CD4-positive, alpha-beta T cell treated with Interleukin-6 at 100 ng/mL for 8 hours (primary cell): ENCODE results near the gene RFC4.
"Not testable (repeated sequence)": the region's sequence is repeated elsewhere in the genome, so short reads cannot be mapped to it uniquely, and the experiment has no call there.

Source experiments
- DNase-seq: peaks from one replicate; pipeline ENCODE4 v3.0.0-alpha.2; 2020; ENCODE audit warnings: mixed read lengths, low spot score

Gene RFC4

GRCh38 chr3:186825294-186825821, 19.1 kb upstream of the RFC4 start:
- DNase-seq = no peak

- no peak for DNase-seq
These were observed 18.3 kb upstream of the RFC4 start for GRCh38 chr3:186824430-186825139.

DNA sequence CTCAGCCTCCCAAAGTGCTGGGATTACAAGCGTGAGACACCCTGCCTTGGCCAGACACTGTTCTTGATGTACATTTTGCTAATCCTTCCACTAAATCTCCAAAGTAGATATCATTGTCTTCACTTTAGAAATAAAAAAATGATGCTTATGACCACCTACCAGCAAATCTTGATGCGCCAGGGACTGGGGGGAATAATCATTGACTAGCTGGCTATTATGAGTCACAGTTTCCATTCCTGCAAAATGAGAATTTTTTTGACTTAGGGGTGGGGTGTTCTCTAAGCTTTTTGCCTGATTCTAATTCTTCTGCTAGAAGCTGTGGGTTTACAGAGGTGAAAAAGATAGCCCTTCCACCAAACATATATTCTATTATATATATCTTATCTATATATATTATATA, 17.1 kb upstream of the RFC4 start:
- DNase-seq = no peak

- DNase-seq = not testable (repeated sequence)
These were observed 16.1 kb upstream of the RFC4 start for GRCh38 chr3:186822388-186822759.

DNA sequence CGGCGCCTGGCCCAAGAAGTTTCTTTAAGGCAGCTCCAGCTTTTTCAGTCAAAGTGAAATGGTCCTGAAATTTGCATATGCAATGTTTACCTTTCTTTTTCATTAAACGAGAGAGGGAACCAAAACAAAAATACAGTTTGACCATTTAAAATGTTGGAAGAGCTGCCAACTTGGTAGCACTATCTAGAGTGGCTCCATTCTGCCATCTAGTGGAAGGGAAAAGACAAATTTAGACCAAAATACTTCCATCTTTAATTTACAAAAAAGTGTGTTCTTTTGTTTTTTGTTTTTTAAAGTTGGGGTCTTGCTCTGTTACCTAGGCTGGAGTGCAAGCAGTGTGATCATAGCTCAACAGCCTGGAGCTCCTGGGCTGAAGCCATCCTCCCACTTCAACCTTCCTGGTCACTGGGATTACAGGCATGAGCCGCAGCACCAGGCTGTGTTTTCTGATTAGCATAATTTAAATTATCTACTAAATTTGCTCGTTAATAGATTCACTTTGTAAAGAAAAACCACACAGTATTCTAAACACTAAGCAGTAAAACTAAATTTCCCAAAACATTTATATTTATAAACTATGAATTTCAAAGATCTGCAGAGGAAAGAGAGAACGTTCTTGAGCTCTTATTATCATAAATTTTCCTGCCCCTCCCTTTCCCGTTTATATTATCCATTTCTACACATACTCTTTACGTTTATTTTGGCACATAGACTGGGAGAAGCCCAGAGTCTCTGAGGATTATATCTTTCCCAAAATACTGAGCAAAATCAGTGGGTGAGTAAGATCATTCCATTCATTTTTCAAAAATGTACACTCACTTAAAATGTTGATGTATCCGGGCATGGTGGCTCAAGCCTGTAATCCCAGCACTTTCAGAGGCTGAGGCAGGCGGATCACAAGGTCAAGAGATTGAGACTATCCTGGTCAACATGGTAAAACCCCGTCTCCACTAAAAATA, 15.4 kb upstream of the RFC4 start:
- peak; percentile 43 for DNase-seq

- DNase-seq = no peak
These were observed 12.7 kb upstream of the RFC4 start for GRCh38 chr3:186818956-186819355.

- no peak for DNase-seq
These were observed 12.2 kb upstream of the RFC4 start for GRCh38 chr3:186818516-186818915.

DNA sequence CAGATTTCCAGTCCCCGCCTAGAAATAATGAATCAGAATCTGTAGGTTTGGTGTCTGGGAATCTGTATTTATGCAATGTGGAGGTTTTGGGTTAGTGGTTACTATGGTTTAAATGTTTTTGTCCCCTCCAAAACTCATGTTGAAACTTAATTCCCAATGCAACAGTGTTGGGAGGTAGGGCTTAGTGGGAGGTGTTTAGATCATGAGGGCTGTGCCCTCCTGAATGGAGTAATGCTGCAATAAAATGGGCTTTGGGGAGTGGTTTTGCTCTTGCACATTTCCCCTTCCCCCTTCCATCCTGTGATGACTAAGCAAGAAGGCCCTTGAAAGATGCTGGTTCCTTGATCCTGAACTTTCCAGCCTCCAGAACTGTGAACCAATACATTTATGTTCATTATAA, 9.2 kb upstream of the RFC4 start:
- DNase-seq = no peak

- no peak for DNase-seq
These were observed 7.8 kb upstream of the RFC4 start for GRCh38 chr3:186814100-186814499.

DNA sequence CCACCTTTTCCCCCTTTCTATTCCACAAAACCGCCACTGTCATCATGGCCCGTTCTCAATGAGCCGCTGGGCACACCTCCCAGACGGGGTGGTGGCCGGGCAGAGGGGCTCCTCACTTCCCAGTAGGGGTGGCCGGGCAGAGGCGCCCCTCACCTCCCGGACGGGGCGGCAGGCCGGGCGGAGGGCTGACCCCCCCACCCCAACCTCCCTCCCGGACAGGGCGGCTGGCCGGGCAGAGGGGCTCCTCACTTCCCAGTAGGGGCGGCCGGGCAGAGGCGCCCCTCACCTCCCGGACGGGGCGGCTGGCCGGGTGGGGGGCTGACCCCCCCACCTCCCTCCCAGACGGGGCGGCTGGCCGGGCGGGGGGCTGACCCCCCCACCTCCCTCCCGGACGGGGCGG, 5.0 kb upstream of the RFC4 start:
- not testable (repeated sequence) for DNase-seq

- DNase-seq = no peak
These were observed 4.2 kb upstream of the RFC4 start for GRCh38 chr3:186810336-186810996.

- no peak for DNase-seq
These were observed 949 bp upstream of the RFC4 start for GRCh38 chr3:186807231-186807630.

DNA sequence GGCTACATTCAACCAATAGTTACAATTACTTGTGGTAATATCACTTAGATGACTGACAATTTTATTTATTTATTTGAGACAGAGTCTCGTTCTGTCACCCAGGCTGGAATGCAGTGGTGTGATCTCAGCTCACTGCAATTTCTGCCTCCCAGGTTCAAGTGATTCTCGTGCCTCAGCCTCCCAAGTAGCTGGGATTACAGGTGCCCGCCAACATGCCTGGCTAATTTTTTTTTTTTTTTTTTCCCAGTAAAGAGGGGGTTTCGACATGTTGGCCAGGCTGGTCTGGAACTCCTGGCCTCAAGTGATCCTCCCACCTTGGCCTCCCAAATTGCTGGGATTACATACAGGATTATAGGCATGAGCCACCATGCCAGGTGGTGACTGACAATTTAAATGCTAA, 2.8 kb downstream of the RFC4 start:
- DNase-seq = not testable (repeated sequence)

- no peak for DNase-seq
These were observed 3.6 kb downstream of the RFC4 start for GRCh38 chr3:186802701-186803100.

- DNase-seq = no peak
These were observed 6.0 kb downstream of the RFC4 start for GRCh38 chr3:186800285-186800684.

GRCh38 chr3:186798239-186798874, 7.9 kb downstream of the RFC4 start:
- no peak for DNase-seq

- DNase-seq = no peak
These were observed 15.9 kb downstream of the RFC4 start for GRCh38 chr3:186790261-186790981.

DNA sequence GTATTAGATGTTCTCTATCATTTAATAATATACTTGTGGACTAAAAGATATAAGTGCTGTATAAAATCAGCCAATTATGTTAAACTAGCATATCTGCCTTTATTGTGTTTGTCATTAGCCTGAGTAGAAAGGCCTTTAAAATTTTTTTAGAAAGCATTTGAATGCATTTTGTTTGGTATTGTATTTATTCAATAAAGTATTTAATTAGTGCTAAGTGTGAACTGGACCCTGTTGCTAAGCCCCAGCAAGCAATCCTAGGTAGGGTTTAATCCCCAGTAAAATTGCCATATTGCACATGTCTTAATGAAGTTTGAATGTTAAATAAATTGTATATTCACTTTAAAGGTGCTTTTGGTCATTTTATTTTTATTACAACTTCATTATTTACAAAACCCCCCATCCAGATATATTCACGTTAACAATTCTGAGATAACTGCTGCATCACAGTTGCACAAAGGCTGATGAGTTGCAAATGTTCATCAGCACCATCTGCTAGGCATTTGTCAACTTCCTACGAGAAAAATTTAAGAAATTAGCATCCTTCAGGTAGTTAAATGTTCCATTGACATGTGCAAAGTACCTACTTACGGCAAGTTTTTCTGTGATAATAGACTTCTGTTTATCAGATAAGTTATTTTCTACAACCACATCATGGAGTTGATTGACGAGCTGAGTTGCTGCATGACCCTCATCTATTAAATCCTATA, 16.6 kb downstream of the RFC4 start:
- no peak for DNase-seq

GRCh38 chr3:186788482-186789370, 17.6 kb downstream of the RFC4 start:
- no peak for DNase-seq
